Lung (tissue), 12 donors: Measurements from ENCODE around the gene ALKAL2. TPM values are rescaled to one million over a fixed set of nuclear protein-coding genes. Genes with fewer than 3 reads are reported as not detected.

ENCODE experiments used
- ATAC-seq: fragments of 200-7000 bp; cut with Tn5 transposase; one replicate; pipeline ENCODE4 v1.9.1; 2020; ENCODE audit warnings: moderate number of reproducible peaks; ENCODE audit not compliant: insufficient read depth, low FRiP score
- DNase-seq, 3 donors: peaks; one replicate each; pipeline ENCODE4 v3.0.0-alpha.2; 2013 to 2017
- H3K27ac ChIP-seq, 2 donors: one replicate each; pipeline ENCODE4 v1.5.1; 2013; ENCODE audit warnings: mild to moderate bottlenecking in 2 of 2, moderate library complexity in 2 of 2, control low read depth in 1 of 2, inconsistent platforms in 1 of 2, low read depth in 1 of 2, low read length in 1 of 2
- H3K27me3 ChIP-seq, 3 donors: one replicate each; pipeline ENCODE4 v1.5.1; 2013; ENCODE audit warnings: low read length in 2 of 3; ENCODE audit not compliant: control insufficient read depth in 3 of 3, insufficient read depth in 3 of 3
- H3K36me3 ChIP-seq, 4 donors: one replicate each; pipeline ENCODE4 v1.5.1; 2013; ENCODE audit warnings: low read length in 4 of 4, mild to moderate bottlenecking in 1 of 4, moderate library complexity in 1 of 4; ENCODE audit not compliant: control insufficient read depth in 4 of 4, insufficient read depth in 4 of 4
- H3K4me1 ChIP-seq, 5 donors: one replicate each; pipeline ENCODE4 v1.5.1; 2013; ENCODE audit warnings: low read length in 5 of 5, mild to moderate bottlenecking in 2 of 5, moderate library complexity in 1 of 5; ENCODE audit not compliant: control insufficient read depth in 5 of 5, insufficient read depth in 5 of 5
- H3K4me3 ChIP-seq: one replicate; pipeline ENCODE4 v1.5.1; 2013; ENCODE audit warnings: mild to moderate bottlenecking, control low read depth, moderate library complexity
- H3K9ac ChIP-seq, 2 donors: one replicate each; pipeline ENCODE4 v1.5.1; 2013; ENCODE audit warnings: low read length in 2 of 2, control low read depth in 1 of 2; ENCODE audit not compliant: insufficient read depth in 1 of 2
- H3K9me3 ChIP-seq, 4 donors: one replicate each; pipeline ENCODE4 v1.5.1; 2013; ENCODE audit warnings: low read length in 3 of 4, mild to moderate bottlenecking in 1 of 4, moderate library complexity in 1 of 4; ENCODE audit not compliant: control insufficient read depth in 4 of 4, insufficient read depth in 3 of 4
- CTCF ChIP-seq: IDR thresholded peaks from 2 replicates; pipeline ENCODE4 v1.5.1; 2012; ENCODE audit warnings: mild to moderate bottlenecking; ENCODE audit errors: control extremely low read depth, extremely low read depth
- WGBS, 2 donors: extraction: QIAGEN DNeasy Blood & Tissue Kit; methylation state at CpG; one replicate each; pipeline ENCODE4 v1.1.7; 2013; 5-methylcytosine and 5-hydroxymethylcytosine counted together
- polyA plus RNA-seq, 2 donors: library from polyadenylated mRNA; stranded (reverse); fragments of 200-250 nt; gene quantifications; one replicate each; pipeline ENCODE4 v1.2.1, GENCODE V29; 2013
- total RNA-seq, 2 donors: library from RNA; depleted of rRNA in 1 of 2; stranded (reverse); fragments of >200 nt in 1 of 2; gene quantifications; one replicate each; pipeline ENCODE4 v1.2.1, GENCODE V29; 2014 to 2021
- donor health status: control.
- donor health status: control.
- donor health status: Bipolar disorder and iron deficiency.
- donor health status: healthy.
- donor health status: DM: yes; HTN: yes; CAD: no.

Gene ALKAL2
- total and polyA plus RNA-seq, 4 donors: 13.4 to 31.3 (median 19.1) TPM

DNA sequence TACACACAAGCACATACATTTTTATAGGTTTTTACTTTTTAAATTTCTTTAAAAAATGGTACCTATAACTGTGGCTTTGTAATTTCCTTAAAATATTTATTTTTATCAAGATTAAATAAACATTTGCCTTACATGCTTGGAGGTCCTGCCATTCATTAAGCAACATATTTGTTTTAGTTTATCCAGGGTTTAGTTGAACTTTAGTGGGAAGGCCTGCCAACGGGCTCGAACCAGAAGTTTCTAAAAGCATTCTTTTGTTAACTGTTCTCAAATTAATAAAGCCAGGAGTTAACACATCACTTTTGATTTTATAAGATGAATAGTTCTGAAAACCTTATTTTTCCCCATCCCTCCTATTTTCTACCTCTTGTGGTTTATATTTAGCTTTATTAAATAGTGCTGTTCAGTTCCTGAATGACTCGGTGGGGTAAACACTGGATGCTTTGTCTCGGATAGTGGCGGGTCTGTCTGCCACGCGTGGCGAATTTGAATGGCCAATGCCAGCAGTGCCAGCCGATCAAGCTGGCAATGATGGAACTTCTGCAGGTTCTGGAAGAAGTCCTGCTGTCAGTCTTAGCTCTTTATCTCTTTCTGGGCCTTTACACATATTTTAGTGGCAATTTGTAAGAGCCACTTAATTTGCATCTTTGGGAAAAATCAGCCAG lies 56.2 kb downstream of the ALKAL2 start:
- Histone ChIP-seq H3K4me3 (no peak overlapping the region), H3K27me3 (no peaks in the 10 kb centered on the region), H3K36me3 (peaks cover 3 to 23% (median 12%) of the 10 kb centered on the region in 4 donors), H3K9ac (no peak overlapping the region), H3K27ac (no peak overlapping the region), H3K4me1 (peaks cover 0 to 2% (median 0%) of the 10 kb centered on the region in 5 donors), H3K9me3 (no peaks in the 10 kb centered on the region)
- WGBS, 2 donors: 77 to 86% methylated on average over 9 of the region's 9 CpGs
- ATAC-seq: no peak
- no peak for DNase-seq
- TF ChIP-seq CTCF: no peak

Other genes starting within 250 kb of the ALKAL2 start
- 1 to 10 TPM; 3.0 to 9.7 TPM for gene FAM110C, start 241.6 kb downstream of the ALKAL2 start, total RNA-seq
- 1 to 10 TPM; 2.8 to 3.3 TPM for gene FAM110C, start 241.6 kb downstream of the ALKAL2 start, polyA plus RNA-seq
- 100 to 1,000 TPM in 1 of 2 donors, 10 to 100 TPM in 1; 42.7 to 121 TPM for gene SH3YL1, start 24.1 kb downstream of the ALKAL2 start, total RNA-seq
- 10 to 100 TPM; 35.1 to 65.8 TPM for gene SH3YL1, start 24.1 kb downstream of the ALKAL2 start, polyA plus RNA-seq
- gene ACP1, start 23.1 kb downstream of the ALKAL2 start, total RNA-seq: 100 to 1,000 TPM in 1 of 2 donors, 10 to 100 TPM in 1; 81.3 to 136 TPM
- gene ACP1, start 23.1 kb downstream of the ALKAL2 start, polyA plus RNA-seq: 10 to 100 TPM; 66.0 to 68.7 TPM